ENCODE results near the gene CNTN4. TPM values are rescaled to one million over a fixed set of nuclear protein-coding genes. Genes with fewer than 3 reads are reported as not detected.

Gene CNTN4
- total RNA-seq, 6 donors from 2014 or later = 1.0 to 13.5 (median 6.3) TPM

DNA sequence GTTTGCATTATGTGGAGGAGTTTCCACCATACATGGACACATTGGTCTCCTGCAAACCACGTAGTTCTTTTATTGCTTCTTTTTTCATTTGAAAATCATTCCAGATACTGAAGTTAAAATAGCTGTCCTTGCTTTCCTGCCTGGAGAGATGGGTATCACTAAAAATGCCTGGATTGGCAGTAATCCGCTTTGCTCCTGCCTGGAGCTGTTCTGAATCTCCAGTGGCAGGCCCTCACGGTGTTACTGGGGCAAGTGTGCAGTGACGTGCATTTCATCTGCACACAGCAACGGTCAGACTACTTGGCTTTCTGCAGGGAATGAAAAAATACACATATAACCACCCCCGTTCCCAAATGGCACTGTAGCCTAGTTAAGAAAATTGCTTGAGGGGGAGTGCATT is 738.6 kb downstream of the CNTN4 start:
- ATAC-seq (ENCODE audit: low FRiP score in 2 of 2) (no peak), DNase-seq (no peak)
- TF ChIP-seq, protein P1, sequence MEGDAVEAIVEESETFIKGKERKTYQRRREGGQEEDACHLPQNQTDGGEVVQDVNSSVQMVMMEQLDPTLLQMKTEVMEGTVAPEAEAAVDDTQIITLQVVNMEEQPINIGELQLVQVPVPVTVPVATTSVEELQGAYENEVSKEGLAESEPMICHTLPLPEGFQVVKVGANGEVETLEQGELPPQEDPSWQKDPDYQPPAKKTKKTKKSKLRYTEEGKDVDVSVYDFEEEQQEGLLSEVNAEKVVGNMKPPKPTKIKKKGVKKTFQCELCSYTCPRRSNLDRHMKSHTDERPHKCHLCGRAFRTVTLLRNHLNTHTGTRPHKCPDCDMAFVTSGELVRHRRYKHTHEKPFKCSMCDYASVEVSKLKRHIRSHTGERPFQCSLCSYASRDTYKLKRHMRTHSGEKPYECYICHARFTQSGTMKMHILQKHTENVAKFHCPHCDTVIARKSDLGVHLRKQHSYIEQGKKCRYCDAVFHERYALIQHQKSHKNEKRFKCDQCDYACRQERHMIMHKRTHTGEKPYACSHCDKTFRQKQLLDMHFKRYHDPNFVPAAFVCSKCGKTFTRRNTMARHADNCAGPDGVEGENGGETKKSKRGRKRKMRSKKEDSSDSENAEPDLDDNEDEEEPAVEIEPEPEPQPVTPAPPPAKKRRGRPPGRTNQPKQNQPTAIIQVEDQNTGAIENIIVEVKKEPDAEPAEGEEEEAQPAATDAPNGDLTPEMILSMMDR (IDR thresholded peaks at IDR 0.05) = no peak
- no peak for TF ChIP-seq POLR2A (IDR thresholded peaks at IDR 0.05)
- TF ChIP-seq POLR2AphosphoS5 (IDR thresholded peaks at IDR 0.05) = no peak
- TF ChIP-seq EP300 (IDR thresholded peaks at IDR 0.05) = no peak
- H3K4me3 ChIP-seq = no peak overlapping the region
- no peak overlapping the region for H3K27ac ChIP-seq
- H3K36me3 ChIP-seq = no peaks in the 10 kb centered on the region
- no peaks in the 10 kb centered on the region for H3K4me1 ChIP-seq
- H3K9me3 ChIP-seq = no peaks in the 10 kb centered on the region
- WGBS, 2 donors = 61 to 72% methylated on average over 6 of the region's 6 CpGs
- no peaks in the 10 kb centered on the region for H3K27me3 ChIP-seq

DNA sequence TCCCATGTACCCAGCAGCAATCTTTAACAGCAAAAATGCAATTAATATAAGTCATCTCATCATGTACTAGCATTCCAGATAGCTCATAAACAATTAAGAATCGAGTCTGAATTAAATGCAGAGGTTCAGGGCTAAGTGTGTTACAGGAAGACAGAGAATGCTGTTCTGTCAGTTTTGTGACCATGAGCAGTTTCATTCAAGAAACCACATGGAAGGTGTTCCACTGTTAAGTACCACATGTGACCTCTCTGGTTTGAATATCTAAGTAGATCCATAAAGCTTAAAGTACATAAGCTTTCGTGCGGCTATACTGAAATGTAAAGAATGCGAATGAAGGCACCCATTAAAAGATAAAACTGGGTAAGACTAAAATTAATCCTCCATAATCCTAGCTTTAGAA is 739.2 kb downstream of the CNTN4 start:
- TF ChIP-seq POLR2A (IDR thresholded peaks at IDR 0.05) = no peak
- WGBS, 2 donors = 84 to 93% methylated on average over 4 of the region's 4 CpGs
- ATAC-seq (ENCODE audit: low FRiP score in 2 of 2) (no peak), DNase-seq (no peak)
- Histone ChIP-seq H3K36me3 (no peaks in the 10 kb centered on the region), H3K27me3 (no peaks in the 10 kb centered on the region), H3K4me1 (no peaks in the 10 kb centered on the region), H3K27ac (no peak overlapping the region), H3K4me3 (no peak overlapping the region), H3K9me3 (no peaks in the 10 kb centered on the region)

DNA sequence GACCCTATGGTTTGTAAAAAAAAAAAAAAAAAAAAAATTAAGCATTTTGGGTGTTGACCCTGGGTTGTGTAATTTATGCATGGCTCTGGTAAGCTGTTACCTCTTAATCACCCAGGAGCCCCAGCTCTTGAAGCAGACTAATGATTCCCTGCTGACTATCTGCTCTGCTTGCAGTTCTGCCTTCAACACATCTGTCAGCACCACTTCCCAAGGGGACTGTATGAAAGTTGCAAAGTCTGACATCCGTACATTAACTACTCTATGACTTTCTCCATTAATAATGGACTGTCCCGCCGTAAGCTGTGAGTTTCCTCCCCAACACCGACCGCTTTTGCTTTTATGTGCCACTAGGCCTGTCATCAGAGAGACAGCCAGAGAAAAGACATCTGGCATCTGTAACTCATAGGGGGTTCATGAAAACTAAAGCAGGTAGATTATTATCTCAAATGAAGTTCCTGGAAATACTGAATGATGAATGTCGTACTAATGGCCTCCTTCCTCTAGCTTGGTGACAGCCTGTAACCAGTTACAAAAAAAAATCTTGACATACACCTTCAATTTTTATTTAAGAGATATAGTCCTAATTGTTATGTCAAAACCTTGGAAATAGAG is 740.0 kb downstream of the CNTN4 start:
- no peak overlapping the region for H3K4me3 ChIP-seq
- H3K9me3 ChIP-seq = no peaks in the 10 kb centered on the region
- no peak for ATAC-seq (ENCODE audit: low FRiP score in 2 of 2)
- no peaks in the 10 kb centered on the region for H3K36me3 ChIP-seq
- WGBS, 2 donors = 67 to 86% methylated on average over 6 of the region's 6 CpGs
- no peaks in the 10 kb centered on the region for H3K4me1 ChIP-seq
- TF ChIP-seq EP300 (IDR thresholded peaks at IDR 0.05) = no peak
- TF ChIP-seq, protein P1 (IDR thresholded peaks at IDR 0.05) = no peak
- no peak for TF ChIP-seq POLR2AphosphoS5 (IDR thresholded peaks at IDR 0.05)
- no peak for TF ChIP-seq POLR2A (IDR thresholded peaks at IDR 0.05)
- H3K27me3 ChIP-seq = no peaks in the 10 kb centered on the region
- no peak overlapping the region for H3K27ac ChIP-seq
- no peak for DNase-seq

DNA sequence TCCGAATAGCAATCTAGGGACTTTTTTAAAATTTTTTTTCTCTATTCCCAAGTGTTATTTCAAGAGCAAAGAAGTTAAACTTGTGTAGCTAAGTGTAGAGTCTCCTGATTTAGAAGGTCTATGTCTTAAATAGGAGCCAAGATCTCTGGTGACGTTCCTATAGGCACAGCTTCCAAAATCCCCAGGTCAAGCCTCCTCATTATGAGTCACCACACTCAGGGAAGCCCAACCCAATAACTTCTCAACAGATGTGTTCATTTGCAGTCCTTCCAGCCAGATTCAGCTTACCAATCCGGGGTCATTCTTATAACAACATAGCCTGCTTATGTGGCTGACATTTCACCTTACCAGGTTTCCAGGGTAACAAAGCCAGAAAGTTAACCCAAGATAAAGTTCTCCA is 741.2 kb downstream of the CNTN4 start:
- DNase-seq (no peak), ATAC-seq (ENCODE audit: low FRiP score in 2 of 2) (peak in 1 of 2 donors; percentile 89)
- Histone ChIP-seq H3K36me3 (no peaks in the 10 kb centered on the region), H3K4me3 (no peak overlapping the region), H3K9me3 (no peaks in the 10 kb centered on the region), H3K27ac (no peak overlapping the region), H3K4me1 (no peaks in the 10 kb centered on the region), H3K27me3 (no peaks in the 10 kb centered on the region)
- WGBS, 2 donors = 72 to 74% methylated on average over 3 of the region's 3 CpGs
- no peak for TF ChIP-seq POLR2A (IDR thresholded peaks at IDR 0.05)
- no peak for TF ChIP-seq EP300 (IDR thresholded peaks at IDR 0.05)
- no peak for TF ChIP-seq POLR2AphosphoS5 (IDR thresholded peaks at IDR 0.05)
- TF ChIP-seq, protein P1 (IDR thresholded peaks at IDR 0.05) = no peak

DNA sequence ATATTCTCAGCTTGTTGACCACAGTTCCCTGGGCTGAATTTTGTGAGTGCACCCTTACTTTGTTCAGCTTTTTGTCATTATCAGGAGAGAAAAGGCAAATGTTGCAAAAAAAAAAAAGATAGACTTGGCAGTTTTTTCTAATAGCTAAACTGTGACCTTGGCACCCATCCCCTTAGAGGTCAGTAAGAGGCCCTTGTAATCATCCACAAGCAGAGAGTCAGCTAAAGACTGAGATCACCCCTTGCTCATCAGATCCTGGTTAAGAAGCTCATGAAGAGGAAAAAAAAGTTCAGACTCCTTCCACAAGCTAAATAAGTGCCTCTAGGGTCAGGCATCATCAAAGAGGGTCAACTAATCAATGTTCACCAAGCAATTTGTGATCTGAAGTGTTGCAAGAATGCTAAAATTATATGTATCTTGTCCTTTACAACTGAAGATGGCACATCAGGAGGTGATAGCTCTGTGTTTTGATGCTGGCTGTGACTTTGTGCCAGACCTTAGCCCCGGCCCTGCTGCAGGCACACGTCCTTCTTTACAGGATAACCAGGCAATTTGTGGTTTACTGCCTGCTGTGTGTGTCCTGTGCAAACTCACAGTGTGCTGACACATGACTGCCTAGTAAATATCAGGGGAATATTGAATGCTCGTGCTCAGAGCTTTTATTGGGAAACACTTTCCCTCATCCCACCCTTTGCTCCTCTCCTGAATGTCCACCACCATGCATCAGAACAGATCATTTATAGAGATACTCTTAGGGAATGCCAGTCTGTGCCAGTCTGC is 748.6 kb downstream of the CNTN4 start:
- no peak for DNase-seq
- TF ChIP-seq, protein P1 (IDR thresholded peaks at IDR 0.05) = no peak
- TF ChIP-seq POLR2AphosphoS5 (IDR thresholded peaks at IDR 0.05) (no peak), POLR2A (IDR thresholded peaks at IDR 0.05) (no peak), EP300 (IDR thresholded peaks at IDR 0.05) (no peak)
- 73 to 80% methylated on average over 1 to 3 of the region's 3 CpGs for WGBS, 2 donors
- Histone ChIP-seq H3K4me1 (no peaks in the 10 kb centered on the region), H3K4me3 (no peak overlapping the region), H3K27me3 (no peaks in the 10 kb centered on the region), H3K36me3 (no peaks in the 10 kb centered on the region), H3K9me3 (no peaks in the 10 kb centered on the region), H3K27ac (no peak overlapping the region)
- ATAC-seq (ENCODE audit: low FRiP score in 2 of 2) = peak in 1 of 2 donors; percentile 25

Data from upper lobe of left lung (tissue), 6 donors.